ENCODE measurements around the gene HOXA6.
A peak's percentile ranks its signal among the peaks of the same experiment; 100 is the strongest.

Gene HOXA6

DNA sequence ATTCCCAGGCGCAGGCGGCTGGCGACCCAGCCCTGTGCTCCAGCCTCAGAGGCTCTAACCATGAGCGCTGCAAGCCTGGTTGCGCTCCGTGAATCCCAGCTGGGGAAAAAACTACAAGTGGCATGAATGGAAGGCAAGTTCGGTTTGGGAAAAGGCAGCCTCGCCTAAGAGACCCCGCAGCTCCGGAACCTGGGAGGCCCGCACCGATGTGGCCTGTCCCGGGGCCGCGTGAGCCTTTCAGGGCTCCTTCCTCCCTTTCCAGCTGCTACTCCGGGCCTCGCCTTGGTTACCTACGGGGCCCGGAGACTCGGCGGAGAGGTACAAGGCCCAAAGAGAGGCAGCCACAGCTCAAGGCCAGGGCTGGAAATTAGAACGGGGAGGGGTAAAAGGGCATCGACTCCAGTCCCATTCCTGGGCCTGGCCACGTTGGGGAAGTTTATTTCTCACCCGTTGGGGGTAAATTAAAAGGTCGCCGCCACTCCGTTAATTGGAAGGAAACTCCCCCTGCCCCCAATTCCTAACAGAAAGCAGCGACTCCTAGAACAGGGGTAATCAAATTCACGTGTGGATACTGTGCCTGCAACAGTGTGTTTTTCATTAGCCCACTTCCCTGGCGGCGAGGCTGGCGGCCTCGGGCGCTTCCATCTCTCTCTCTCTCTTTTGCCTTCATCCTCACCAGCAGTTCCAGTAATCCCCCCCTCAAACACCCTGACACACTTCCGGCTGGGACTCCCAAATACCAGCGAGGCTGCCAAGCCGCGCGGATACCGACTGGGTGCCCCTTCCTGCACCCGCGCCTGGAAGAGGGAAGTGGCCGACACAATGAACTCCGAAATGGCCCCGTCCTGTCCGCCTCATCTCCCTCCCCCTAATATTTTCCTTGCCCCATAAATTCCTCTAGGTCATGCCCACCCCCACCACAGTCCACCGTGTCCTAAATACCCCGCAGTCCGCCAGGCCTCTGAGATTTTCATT, 19.2 kb upstream of the HOXA6 start:
- DNase-seq: peak; percentile 47
- peak overlapping the region; percentile 97 for H3K4me3 Mint-ChIP-seq
- peaks cover 79% of the 10 kb centered on the region for H3K36me3 Mint-ChIP-seq (ENCODE audit: low read depth)
- H3K9me3 Mint-ChIP-seq: no peaks in the 10 kb centered on the region
- TF ChIP-seq CTCF (IDR thresholded peaks at IDR 0.05): no peak
- peaks cover 35% of the 10 kb centered on the region for H3K4me1 Mint-ChIP-seq
- peak overlapping the region; percentile 98 for H3K27ac Mint-ChIP-seq
- H3K27me3 Mint-ChIP-seq (ENCODE audit: low read depth, poor library complexity): peaks cover 19% of the 10 kb centered on the region

DNA sequence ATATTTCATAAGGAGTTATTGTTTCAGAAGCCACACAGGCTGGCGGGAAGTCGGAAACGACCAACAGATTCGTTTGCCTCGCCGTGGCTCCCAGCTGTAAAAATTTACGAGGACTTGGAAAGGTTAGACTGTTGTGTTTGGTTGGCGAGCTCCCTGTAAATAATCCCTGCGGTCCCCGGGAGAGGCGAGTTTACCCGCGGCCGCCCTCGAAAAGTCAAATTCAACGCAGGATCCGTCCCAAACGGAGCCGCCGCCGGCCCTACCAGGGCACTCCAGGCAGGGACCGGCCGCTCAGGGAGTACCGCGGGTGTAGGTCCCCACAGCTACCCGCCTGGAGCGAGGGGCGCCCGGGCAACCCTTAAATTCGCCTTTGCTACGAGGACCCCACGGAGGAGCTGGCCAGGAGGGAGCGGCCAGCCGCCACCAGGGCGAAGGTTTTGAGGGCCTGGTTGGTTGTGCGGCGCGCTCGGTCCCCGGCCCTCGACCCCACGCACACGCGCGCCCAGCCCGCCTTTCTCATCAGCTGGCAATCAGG, 18.5 kb upstream of the HOXA6 start:
- DNase-seq: peak; percentile 60
- peaks cover 72% of the 10 kb centered on the region for H3K36me3 Mint-ChIP-seq (ENCODE audit: low read depth)

GRCh38 chr7:27165089-27165995, 17.8 kb upstream of the HOXA6 start, which contains the start of gene HOXA9:
HOXA9 (minus strand) TSS chr7:27165537; CDS start chr7:27165457, 80 bp downstream.
- no peak for TF ChIP-seq CTCF (IDR thresholded peaks at IDR 0.05)
- DNase-seq: peak; percentile 73
- H3K4me3 Mint-ChIP-seq: peak within 1 kb of the TSS; percentile 97
- H3K9me3 Mint-ChIP-seq: no peaks in the 10 kb centered on the region
- H3K27ac Mint-ChIP-seq: peak within 1 kb of the TSS; percentile 99
- H3K27me3 Mint-ChIP-seq (ENCODE audit: low read depth, poor library complexity): peaks cover 12% of the 10 kb centered on the region
- H3K4me1 Mint-ChIP-seq: peaks cover 21% of the 10 kb centered on the region
- H3K36me3 Mint-ChIP-seq (ENCODE audit: low read depth): peaks cover 64% of the 10 kb centered on the region

More for the DNA sequence above, 18.5 kb upstream of the HOXA6 start:
- Mint-ChIP-seq H3K4me1 (peaks cover 28% of the 10 kb centered on the region), H3K9me3 (no peaks in the 10 kb centered on the region), H3K27ac (peak overlapping the region; percentile 99), H3K4me3 (peak overlapping the region; percentile 97), H3K27me3 (ENCODE audit: low read depth, poor library complexity) (peaks cover 13% of the 10 kb centered on the region)
- TF ChIP-seq CTCF (IDR thresholded peaks at IDR 0.05): no peak

- Mint-ChIP-seq H3K36me3 (ENCODE audit: low read depth) (peaks cover 60% of the 10 kb centered on the region), H3K4me1 (peaks cover 24% of the 10 kb centered on the region), H3K4me3 (peak overlapping the region; percentile 97), H3K27me3 (ENCODE audit: low read depth, poor library complexity) (peaks cover 9% of the 10 kb centered on the region), H3K9me3 (no peaks in the 10 kb centered on the region), H3K27ac (peak overlapping the region; percentile 99)
- DNase-seq: peak; percentile 62
- TF ChIP-seq CTCF (IDR thresholded peaks at IDR 0.05): no peak
Measured at GRCh38 chr7:27164367-27165088, 17.0 kb upstream of the HOXA6 start.

- peaks cover 9% of the 10 kb centered on the region for H3K27me3 Mint-ChIP-seq (ENCODE audit: low read depth, poor library complexity)
- peak overlapping the region; percentile 97 for H3K4me3 Mint-ChIP-seq
- H3K9me3 Mint-ChIP-seq: no peaks in the 10 kb centered on the region
- no peak for DNase-seq
- TF ChIP-seq CTCF (IDR thresholded peaks at IDR 0.05): no peak
- H3K27ac Mint-ChIP-seq: peak overlapping the region; percentile 99
- H3K4me1 Mint-ChIP-seq: peaks cover 29% of the 10 kb centered on the region
- H3K36me3 Mint-ChIP-seq (ENCODE audit: low read depth): peaks cover 59% of the 10 kb centered on the region
Measured at GRCh38 chr7:27164045-27164366, 16.4 kb upstream of the HOXA6 start.

Measured in nephron progenitor cell (in vitro differentiated cells).